GM21737 (cell line): Measurements from ENCODE around the gene ARHGAP44.

Experiments used
- ATAC-seq: cut with Tn5 transposase; IDR thresholded peaks from one replicate; pipeline ENCODE4 v1.9.1; 2021; ENCODE audit warnings: mild to moderate bottlenecking, moderate library complexity; ENCODE audit not compliant: unreplicated experiment

The ARHGAP44 gene

DNA sequence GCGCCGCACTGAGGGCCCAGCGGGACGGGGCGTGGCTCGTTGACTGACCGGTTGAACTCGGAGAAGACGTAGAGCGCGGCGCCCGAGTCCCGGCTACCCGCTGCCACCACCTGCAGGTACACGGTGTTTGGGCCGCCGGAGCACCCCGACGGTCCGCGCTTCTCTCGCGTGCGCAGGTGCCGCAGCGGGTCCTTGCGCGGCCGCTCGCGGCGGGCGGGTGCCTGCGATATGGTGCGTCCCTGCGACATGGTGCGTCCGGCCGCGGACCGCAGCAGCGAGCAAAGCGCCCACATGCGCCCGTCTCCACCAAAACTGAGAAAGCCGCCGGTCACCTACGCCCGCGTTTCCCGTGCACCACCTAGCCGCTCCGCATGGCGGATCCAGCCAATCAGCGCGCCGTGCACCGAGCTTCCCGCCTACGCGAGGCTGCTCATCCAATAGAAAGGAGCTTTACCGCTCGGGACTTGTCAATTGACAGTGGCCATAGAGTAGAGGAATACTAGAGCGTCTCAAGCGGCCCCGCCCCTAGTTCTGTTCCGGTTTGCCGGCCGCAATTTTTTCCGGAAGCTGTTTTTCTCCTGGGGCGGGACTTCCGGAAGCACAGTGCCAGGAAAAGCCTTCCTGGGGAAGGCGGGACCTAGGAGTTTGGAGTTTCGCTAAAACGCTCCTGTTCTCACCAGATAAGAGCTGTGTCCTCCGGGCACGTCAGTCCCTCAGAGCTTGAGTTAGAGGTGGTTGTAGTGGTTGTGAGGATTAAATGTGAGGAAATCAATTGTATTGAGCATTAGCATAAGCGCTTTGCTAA lies 228.6 kb downstream of the ARHGAP44 start, which contains the start of gene ELAC2:
Gene ELAC2, minus strand, starts transcription at position 373 of the 805 bp plus-strand sequence. Its CDS starts 80 bp downstream, at position 293.
- ATAC-seq = peak; percentile 97

DNA sequence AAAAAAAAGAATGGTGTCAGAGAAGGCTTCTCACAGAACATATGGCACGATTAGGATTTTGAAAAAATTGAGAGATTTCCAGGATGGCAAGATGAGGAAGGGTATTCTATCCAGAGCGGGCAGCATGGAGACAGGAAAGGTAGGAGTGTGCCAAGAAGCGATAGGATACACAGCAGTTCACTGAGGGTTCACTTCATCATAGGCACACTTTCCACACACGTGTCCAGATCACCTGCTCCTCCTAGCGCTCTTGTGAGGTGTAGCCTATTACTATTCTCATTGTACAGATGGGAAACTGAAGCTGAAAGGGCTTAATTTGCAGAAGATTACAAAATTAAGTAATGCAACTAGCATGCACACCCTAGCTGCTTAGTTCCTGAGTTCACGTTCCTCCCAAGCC lies 234.7 kb downstream of the ARHGAP44 start:
- ATAC-seq = no peak

DNA sequence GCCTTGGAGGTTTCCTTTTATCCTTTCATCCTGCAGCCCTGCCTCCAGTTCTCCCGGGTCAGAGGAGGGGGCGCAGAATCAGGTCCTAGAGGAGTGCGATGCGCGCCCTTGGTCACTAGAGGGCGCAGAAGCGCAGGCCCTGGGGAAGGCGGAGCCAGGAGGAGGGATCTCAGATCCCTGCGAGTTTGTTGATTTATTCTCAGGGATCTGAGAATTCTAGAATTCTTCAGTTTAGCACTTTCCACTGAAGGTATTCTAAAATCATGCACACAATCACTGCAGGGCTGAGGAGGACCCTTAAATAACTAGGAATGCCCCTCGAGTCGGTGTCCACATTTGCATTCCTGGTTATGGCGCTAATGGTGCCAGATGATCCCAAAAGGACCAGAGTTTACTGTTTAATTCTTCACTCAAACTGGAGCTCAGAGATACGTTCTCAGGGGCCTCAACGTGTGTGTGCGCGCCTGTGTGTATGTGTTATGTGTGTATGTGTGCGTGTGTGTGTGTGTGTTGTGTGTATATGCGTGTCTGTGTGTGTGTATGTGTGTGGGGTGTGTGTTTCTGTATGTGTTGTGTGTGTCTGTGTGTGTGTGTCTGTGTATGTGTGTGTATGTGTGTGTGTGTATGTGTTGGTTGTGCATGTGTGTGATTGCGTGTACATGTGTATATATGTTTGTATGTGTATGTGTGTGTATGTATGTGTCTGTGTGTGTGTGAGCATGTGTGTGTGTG lies 235.4 kb downstream of the ARHGAP44 start:
- peak; percentile 70 for ATAC-seq

DNA sequence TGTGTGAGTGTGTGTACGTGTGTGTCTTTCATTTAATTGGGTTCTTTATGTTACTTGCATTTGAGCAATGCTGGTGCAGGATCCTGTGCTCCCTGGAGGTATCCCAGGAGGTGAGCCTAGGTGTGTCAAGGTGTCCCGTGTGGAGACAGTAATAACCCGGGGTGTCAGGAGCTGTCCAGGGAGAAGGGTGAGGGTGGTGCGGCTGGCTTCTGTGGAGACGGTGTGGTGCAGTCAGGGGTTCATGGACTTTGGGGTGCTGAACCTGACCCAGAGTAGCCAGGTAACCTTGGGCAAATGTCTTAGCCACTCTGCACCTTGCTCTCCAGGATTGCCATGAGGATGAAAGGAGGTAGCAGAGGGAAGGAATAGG lies 235.9 kb downstream of the ARHGAP44 start:
- ATAC-seq = no peak

DNA sequence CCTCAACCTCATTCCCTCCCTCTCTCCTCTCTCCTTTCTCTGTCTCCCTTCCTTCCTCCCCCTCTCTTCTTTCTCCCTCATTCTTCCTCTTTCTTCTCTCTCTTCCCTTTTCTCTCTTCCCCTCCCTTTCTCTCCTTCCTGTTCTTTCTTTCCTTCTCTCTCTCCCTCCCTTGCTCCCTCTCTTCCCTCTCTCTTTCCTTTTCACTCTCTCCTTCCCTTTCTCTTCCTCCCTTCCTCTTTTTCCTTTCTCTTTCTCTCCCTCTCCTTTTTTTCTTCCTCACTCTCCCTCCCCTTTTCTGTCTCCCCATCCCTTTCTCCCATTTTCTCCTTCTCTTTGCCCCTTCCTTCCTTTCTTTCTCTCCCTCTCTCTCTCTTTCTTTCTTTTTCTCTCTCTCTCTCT lies 236.4 kb downstream of the ARHGAP44 start:
- ATAC-seq = no peak

DNA sequence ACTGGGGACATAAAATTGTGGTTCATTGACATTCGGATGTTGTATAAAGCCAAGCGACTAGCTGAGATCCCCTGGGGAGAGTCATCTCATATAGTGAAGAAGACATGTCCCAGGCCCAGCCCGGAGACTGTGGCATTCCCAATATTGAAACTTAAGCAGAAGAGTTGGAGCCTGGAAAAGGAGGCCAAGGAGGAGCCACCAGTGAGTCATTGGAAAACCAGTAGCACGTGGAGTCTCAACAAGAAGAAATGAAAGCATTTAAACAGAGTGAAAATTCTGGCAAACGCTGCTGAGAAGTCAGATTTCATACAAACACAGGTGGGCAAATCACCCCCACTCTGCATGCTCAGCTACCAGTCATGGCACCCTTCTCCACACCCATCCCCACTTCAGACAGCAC lies 237.9 kb downstream of the ARHGAP44 start:
- no peak for ATAC-seq

DNA sequence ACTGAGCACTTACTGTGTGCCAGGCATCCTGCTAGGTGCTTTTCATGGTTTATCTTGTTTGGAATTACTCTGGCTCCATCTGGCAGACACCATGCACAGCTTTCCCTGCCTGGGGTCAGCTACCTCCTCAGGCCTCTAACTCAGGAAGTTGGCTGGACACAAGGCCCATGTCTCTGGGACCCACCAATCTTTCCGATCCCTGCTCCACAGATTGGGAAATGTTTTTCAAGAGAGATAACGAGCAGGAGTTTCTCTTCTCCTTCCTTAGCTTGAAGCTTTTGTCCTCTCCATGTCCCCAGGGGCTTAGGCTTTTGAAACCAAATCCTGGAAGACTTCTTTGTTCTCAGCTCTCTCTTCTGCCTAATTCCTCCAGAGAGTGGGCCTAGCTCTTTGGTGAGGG lies 240.0 kb downstream of the ARHGAP44 start:
- ATAC-seq = no peak

DNA sequence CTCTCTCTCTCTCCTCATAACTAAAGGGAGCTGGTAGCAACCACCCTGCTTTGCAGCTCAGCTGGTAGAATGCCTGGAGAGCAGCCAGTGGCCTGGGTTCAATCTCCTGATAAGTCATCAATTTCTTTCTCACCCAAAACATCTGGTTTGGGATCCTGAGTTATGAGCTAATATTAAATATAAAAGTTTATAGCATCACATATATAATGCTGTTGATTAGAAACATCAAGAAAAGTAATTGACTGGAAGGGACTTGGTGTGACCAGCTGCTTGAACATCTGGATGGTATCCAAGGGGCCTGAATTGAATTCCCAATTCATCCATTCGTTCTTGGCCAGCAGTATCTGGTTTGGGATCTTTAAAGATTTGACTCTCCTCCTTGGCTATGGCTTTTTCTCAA lies 240.8 kb downstream of the ARHGAP44 start:
- ATAC-seq = no peak

DNA sequence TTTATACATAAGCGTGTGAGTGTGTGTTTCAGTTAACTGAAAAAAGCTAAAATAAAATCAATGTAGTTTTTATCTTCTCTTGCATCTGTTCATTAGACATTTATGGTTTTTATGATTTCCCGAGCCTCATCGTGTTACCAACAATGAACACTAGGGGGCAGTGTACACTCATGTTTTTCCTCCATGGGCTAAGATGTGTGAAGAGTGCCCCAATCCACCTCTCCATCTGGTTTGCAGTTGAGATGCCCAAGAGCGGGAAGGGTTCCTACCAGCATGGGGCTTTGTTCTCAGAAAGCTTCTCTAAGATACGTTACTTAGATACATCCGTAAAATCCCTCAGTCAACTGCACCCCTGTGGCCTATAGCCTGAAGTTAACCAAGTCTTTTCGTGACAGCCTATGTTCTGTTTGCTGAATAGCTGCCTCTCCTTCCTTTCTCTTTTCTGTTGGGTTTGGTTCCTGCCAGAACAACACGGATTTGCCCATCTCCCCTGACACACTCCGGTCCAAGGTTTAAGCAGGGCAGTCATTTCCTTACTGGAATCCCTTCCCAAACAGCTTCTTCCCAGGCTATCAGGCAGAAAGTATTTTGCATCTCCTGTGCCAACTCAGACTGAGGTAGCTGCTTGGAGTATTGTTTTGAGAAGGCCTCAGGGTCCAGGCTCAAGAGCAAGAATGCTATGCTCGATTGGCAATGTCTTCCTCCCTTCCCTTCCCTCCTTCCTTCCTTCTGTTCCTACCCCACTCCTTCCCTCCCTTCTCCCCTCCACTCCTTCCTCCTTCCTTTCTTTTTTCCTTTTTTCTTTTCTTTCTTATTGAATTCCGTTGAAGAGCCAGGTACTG lies 241.4 kb downstream of the ARHGAP44 start:
- no peak for ATAC-seq

DNA sequence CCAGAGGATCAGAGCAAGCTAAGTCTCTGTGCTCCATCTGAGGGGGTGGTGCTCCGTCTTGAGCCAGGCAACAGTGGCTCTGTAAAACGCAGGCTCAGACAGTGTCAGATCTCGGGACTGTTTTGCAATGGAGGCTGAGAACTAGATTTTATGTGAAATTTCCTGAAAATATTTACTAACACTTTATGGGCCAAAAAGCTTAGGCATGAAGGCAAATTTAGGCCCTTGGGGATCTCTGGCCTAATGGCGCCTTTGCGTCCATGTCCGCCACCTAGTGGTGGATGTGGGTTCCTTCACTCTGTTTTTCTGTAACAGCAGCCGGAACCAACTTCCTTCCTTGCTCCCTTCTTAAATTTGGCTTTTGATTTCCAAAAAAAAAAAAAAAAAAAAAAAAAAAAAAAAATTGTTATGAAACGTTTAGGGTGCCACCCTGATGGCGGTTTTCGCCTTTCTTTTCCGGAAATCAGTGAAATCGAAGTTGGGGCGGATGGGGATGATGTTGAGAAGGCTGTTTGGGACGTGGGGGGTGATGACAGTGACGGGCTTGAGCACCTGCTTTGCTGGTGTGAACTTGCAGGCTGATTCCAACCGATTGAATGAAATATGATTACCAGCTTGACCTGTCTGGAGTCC lies 242.5 kb downstream of the ARHGAP44 start:
- ATAC-seq = peak; percentile 65

DNA sequence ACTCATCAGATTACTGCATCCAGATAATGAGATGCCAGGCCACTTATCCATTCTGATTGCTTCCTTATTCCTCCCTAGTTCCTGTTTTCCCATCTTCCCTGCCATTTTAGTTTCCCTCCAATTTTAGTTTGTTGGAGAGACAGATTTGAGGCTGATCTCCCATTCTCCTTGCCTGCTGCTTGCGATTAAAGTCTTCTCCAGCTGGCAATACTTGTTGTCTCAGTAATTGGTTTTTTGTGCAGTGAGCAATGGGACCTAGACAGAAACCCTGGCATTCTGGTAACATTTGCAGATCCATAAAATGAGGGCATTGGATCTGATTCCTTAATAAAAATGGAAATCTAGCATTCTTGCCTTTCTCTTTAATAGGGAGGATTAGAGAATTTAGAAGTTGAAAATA lies 246.1 kb downstream of the ARHGAP44 start:
- ATAC-seq = no peak

DNA sequence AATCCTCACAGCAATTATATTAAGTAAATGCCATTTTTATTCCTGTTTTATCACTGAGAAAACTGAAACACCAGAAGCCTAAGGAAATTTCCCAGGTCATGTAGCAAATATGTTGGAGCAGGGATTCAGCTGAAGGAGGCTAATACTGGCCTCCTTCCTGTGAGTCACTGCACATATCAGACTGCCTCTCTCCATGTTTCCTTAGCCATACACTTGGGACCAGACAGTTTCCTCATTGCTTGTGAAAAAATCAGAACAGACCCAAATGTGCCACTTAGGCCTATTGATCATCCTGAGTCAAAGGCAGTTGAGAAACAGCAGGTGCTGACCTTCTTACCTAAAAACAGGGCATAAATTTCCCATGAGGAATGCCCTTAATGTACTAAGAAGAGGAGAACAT lies 247.5 kb downstream of the ARHGAP44 start:
- ATAC-seq = no peak

DNA sequence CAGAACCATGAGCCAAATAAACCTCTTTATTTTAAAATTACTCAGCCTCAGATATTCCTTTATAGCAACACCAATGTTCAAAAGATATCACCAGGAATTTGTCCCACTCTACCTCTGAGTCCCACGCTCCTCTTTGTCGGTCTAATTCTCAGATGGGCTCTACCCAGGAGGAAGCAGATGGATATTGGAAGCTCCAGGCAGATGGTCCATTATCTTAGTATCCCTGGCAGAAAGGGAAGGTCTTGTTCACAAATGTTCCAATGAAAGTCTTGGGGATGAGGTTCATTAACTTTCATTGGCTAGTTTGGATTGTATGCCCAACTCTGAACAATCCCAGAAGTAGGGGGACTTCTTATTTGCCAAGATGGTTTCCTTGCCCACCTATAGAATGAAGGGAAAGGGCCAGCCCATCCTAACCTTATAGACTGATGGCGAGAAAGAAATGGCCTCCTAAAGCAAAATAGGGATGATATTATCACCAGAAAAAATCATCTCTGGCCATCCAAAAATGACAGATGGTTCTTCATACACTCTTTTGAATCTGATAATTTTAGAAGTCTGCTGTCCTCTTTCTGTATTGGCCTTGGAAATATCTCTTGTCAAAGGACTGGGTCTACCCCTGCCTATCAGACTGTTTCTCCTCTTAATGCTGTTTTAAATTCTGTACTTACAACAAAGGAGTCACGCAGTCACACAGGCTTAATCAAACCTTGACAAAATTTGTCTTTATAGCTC lies 249.8 kb downstream of the ARHGAP44 start:
- ATAC-seq = no peak
